Measurements from ENCODE around the gene HHIP. TPM values are rescaled to one million over a fixed set of nuclear protein-coding genes. Genes with fewer than 3 reads are reported as not detected.

HHIP gene
- total and polyA plus RNA-seq, 2 of the 13 experiments (the other 11 are each of a cell fraction or from before 2014, with no cell fraction given) = not detected

DNA sequence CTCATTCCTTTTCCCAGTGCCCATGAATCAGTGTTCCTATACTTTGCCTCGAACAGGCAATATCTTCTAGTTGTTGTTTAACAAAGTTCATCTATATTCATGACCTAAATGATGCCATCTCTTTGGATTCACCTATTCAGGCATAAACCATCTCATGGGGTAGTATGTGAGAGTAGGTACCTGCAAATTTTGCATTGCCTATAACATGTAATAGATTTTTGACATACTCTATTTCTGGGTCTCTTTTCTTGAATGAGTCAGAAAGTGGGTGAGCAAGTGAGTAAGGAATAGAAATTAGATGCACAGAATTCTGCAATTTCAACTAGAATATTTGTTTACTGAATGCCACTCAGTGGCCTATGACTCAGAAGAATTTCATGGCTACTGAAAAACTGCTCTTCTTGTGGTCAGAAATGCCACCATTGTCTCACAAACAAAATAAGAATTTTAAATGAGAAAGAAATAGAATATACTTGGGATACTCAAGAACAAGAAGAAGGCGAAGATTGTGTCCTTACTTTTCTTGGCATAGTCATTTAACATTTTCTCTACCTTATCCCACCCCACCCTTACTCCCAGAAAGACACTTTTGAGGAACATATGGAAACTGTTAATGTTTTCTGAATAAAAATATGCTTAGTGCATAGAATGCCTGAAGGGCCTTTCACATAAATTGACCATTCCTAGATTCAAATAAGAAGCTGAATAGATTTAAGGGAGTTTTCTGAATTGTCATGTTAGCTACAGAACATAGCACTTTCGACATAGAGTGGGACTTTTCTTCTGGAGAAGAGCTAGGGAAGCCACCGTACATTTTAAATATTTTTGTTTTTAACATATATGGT lies 86.8 kb downstream of the HHIP start:
- TF ChIP-seq ZNF552 (CRISPR knock-in tag; IDR thresholded peaks at IDR 0.05; ENCODE audit: borderline replicate concordance) (no peak), MAFF (IDR thresholded peaks at IDR 0.05; ENCODE audit: low read depth, low read length) (no peak), ZNF136 (CRISPR knock-in tag; IDR thresholded peaks at IDR 0.05; ENCODE audit: low read depth) (no peak), TARDBP (CRISPR knock-in tag; IDR thresholded peaks at IDR 0.05) (no peak), RXRB (CRISPR knock-in tag; IDR thresholded peaks at IDR 0.05; ENCODE audit: borderline replicate concordance) (no peak), CCAR2 (optimal IDR thresholded peaks at IDR 0.05; ENCODE audit: low read depth, low read length) (no peak), ZNF761 (CRISPR knock-in tag; conservative IDR thresholded peaks at IDR 0.05) (no peak), EED (CRISPR knock-in tag; IDR thresholded peaks at IDR 0.05) (no peak), ZNF124 (CRISPR knock-in tag; IDR thresholded peaks at IDR 0.05) (no peak)
- TF ChIP-seq, protein P1, sequence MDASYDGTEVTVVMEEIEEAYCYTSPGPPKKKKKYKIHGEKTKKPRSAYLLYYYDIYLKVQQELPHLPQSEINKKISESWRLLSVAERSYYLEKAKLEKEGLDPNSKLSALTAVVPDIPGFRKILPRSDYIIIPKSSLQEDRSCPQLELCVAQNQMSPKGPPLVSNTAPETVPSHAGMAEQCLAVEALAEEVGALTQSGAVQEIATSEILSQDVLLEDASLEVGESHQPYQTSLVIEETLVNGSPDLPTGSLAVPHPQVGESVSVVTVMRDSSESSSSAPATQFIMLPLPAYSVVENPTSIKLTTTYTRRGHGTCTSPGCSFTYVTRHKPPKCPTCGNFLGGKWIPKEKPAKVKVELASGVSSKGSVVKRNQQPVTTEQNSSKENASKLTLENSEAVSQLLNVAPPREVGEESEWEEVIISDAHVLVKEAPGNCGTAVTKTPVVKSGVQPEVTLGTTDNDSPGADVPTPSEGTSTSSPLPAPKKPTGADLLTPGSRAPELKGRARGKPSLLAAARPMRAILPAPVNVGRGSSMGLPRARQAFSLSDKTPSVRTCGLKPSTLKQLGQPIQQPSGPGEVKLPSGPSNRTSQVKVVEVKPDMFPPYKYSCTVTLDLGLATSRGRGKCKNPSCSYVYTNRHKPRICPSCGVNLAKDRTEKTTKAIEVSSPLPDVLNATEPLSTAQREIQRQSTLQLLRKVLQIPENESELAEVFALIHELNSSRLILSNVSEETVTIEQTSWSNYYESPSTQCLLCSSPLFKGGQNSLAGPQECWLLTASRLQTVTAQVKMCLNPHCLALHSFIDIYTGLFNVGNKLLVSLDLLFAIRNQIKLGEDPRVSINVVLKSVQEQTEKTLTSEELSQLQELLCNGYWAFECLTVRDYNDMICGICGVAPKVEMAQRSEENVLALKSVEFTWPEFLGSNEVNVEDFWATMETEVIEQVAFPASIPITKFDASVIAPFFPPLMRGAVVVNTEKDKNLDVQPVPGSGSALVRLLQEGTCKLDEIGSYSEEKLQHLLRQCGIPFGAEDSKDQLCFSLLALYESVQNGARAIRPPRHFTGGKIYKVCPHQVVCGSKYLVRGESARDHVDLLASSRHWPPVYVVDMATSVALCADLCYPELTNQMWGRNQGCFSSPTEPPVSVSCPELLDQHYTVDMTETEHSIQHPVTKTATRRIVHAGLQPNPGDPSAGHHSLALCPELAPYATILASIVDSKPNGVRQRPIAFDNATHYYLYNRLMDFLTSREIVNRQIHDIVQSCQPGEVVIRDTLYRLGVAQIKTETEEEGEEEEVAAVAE (CRISPR knock-in tag; IDR thresholded peaks at IDR 0.05; ENCODE audit: borderline replicate concordance) = no peak
- TF ChIP-seq, protein P2, sequence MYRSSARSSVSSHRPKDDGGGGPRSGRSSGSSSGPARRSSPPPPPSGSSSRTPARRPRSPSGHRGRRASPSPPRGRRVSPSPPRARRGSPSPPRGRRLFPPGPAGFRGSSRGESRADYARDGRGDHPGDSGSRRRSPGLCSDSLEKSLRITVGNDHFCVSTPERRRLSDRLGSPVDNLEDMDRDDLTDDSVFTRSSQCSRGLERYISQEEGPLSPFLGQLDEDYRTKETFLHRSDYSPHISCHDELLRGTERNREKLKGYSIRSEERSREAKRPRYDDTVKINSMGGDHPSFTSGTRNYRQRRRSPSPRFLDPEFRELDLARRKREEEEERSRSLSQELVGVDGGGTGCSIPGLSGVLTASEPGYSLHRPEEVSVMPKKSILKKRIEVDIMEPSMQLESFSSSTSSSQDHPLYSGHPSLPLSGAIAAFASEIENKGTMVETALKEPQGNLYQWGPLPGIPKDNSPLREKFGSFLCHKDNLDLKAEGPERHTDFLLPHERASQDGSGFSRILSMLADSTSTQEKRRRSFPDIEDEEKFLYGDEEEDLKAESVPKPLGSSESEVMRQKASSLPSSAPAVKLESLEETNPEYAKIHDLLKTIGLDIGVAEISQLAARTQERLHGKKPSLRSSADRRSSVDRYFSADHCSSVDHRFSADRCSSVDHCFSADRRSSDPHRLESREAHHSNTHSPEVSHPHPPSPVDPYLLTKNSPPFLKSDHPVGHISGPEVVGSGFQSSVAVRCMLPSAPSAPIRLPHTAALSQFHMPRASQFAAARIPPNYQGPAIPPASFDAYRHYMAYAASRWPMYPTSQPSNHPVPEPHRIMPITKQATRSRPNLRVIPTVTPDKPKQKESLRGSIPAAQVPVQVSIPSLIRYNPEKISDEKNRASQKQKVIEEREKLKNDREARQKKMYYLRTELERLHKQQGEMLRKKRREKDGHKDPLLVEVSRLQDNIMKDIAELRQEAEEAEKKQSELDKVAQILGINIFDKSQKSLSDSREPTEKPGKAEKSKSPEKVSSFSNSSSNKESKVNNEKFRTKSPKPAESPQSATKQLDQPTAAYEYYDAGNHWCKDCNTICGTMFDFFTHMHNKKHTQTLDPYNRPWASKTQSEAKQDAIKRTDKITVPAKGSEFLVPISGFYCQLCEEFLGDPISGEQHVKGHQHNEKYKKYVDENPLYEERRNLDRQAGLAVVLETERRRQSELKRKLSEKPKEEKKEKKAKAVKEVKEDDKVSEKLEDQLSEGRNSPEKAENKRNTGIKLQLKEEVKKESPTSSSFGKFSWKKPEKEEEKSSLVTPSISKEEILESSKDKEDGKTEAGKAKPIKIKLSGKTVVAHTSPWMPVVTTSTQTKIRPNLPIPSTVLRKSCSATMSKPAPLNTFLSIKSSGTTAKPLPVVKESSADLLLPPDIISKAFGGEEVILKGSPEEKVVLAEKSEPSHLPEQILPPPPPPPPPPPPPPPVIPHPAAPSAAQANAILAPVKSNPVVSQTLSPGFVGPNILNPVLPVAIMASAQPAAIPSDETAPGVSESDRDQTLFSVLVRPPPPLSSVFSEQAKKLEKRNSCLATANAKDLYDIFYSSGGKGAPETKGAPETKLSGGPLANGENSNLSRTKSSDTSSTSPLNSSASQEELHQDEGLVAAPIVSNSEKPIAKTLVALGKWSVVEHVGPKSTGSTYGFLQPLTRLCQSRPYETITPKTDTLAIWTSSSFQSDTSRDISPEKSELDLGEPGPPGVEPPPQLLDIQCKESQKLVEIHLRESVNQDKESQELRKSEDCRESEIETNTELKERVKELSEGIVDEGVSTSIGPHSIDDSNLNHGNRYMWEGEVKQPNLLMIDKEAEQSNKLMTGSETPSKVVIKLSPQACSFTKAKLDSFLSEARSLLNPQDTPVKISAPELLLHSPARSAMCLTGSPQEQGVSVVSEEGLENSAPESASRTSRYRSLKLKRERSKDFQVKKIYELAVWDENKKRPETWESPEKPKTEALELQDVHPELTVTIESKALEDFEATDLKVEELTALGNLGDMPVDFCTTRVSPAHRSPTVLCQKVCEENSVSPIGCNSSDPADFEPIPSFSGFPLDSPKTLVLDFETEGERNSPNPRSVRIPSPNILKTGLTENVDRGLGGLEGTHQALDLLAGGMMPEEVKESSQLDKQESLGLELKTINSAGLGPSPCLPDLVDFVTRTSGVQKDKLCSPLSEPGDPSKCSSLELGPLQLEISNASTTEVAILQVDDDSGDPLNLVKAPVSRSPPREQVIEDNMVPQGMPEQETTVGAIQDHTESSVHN (CRISPR knock-in tag; IDR thresholded peaks at IDR 0.05) = no peak
- Histone ChIP-seq H3K4me3 (replicated peaks in 1 of 3; ENCODE audit: insufficient read depth in 1 of 3, low read depth in 2 of 3, low read length in 3 of 3) (no peak overlapping the region), H4K20me1 (ENCODE audit: insufficient read depth, low read length) (no peaks in the 10 kb centered on the region), H3K36me3 (replicated peaks in 1 of 2; ENCODE audit: control insufficient read depth in 1 of 2, insufficient read depth in 2 of 2, low read length in 2 of 2) (no peaks in the 10 kb centered on the region), H3K4me2 (ENCODE audit: low read depth, low read length) (no peak overlapping the region), H3K79me2 (ENCODE audit: insufficient read depth, low read length) (no peaks in the 10 kb centered on the region), H3K9me3 (ENCODE audit: low read length) (no peaks in the 10 kb centered on the region), H3K9ac (ENCODE audit: insufficient read depth, low read depth, low read length) (no peak overlapping the region), H2AFZ (ENCODE audit: low read length) (no peak overlapping the region), H3K27ac (ENCODE audit: extremely low read length, insufficient read depth, low read length) (no peak overlapping the region), H3K27me3 (ENCODE audit: control insufficient read depth in 1 of 2, insufficient read depth in 2 of 2, low read length in 2 of 2) (no peaks in the 10 kb centered on the region), H3K4me1 (ENCODE audit: insufficient read depth, low read length) (no peaks in the 10 kb centered on the region)
- ChIA-PET POLR2A (no interaction called here), CTCF (ENCODE audit: low intra/inter-chr PET ratio, low total read pairs) (no interaction called here)
- no TSS peak for BruUV-seq (replicated peaks)
- intact Hi-C loops (cut with micrococcal nuclease; ENCODE audit: unreplicated experiment) (no loop called here), in situ Hi-C loops (cut with HindIII; ENCODE audit: extremely low pct_ligation_motif_present, low pct_unique_long_range_greater_than_20kb) (no loop called here)
- ATAC-seq = no peak
- DNase-seq (ENCODE audit: low spot score) = no peak
- FAIRE-seq = no peak
- WGBS (ENCODE audit: low lambda C conversion rate) = 4% methylated on average over 4 of the region's 4 CpGs

Measured in HepG2 (cell line).